Activated CD4-positive, alpha-beta memory T cell treated with anti-CD3 and anti-CD28 coated beads, Interleukin-2, amount 10 ng/mL, durations not matched to agents 7 days and 5 days (primary cell): ENCODE measurements around the gene TNS3. TPM values are rescaled to one million over a fixed set of nuclear protein-coding genes. Genes with fewer than 3 reads are reported as not detected.

Experiments
- CTCF ChIA-PET: fragments of 350-600 bp; sonication (Branson Sonifier 250); formaldehyde crosslinking; loops from one replicate; lab custom pipeline; 2021; ENCODE audit warnings: antibody characterized with exemption, inconsistent platforms; lab: Charles Lee
- POLR2A ChIA-PET: fragments of 350-600 bp; sonication (Branson Sonifier 250); formaldehyde crosslinking; loops from one replicate; lab custom pipeline; 2021; ENCODE audit warnings: antibody characterized with exemption; lab: Charles Lee
- DNase-seq: peaks from one replicate; pipeline ENCODE4 v3.0.0-alpha.2; 2020
- H3K27ac Mint-ChIP-seq: one replicate; pipeline ENCODE4 v1.8.0; 2021; ENCODE audit warnings: mild to moderate bottlenecking, mixed read lengths
- H3K27me3 Mint-ChIP-seq: one replicate; pipeline ENCODE4 v1.8.0; 2021; ENCODE audit warnings: mixed read lengths
- H3K36me3 Mint-ChIP-seq: one replicate; pipeline ENCODE4 v1.8.0; 2021; ENCODE audit warnings: low read depth, mixed read lengths
- H3K4me1 Mint-ChIP-seq: one replicate; pipeline ENCODE4 v1.8.0; 2021; ENCODE audit warnings: mixed read lengths
- H3K4me3 Mint-ChIP-seq: one replicate; pipeline ENCODE4 v1.8.0; 2021; ENCODE audit warnings: mild to moderate bottlenecking, mixed read lengths
- H3K9me3 Mint-ChIP-seq: one replicate; pipeline ENCODE4 v1.8.0; 2021; ENCODE audit warnings: mixed read lengths
- total RNA-seq, 2 experiments: library from RNA; stranded (reverse); gene quantifications; one replicate each; pipeline ENCODE4 v1.2.3, GENCODE V29; 2021

The TNS3 gene
- total RNA-seq, 2 experiments from 2014 or later = 0.15 to 0.18 TPM

DNA sequence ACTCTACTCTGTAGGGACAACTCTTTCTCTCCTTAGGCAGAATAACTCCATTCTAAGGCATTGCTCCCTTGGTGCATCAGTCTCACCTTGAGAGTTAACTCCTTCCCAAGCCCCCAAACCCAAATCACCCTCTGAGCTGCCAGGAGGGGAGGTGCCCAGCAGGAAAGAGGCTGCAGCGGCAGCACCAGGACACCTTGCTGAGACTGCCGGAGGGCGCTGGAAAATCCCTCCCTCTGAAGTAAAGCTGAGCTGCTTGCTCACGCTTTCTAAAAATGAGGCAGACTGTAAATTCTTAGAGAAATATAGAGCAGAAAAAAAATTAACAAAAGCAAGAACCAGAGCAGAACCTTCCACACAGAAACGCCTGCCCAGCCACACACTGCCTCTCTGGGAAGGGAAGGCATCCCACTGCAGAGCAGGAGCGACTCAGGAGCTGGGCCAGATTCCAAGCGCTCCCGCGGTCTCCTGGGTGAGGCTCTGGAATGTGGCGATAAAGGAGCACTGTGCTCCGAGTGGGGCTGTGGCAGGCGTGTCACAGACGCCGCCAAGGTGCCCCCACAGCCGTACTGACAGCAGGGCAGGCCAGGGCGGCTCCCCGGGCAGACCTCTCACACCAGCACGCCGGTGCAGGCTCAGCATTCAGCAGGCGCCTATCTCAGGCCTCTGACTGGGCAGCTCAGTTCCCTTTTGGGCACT is 202.1 kb downstream of the TNS3 start:
- no peak overlapping the region for H3K27ac Mint-ChIP-seq
- no peak for DNase-seq
- H3K36me3 Mint-ChIP-seq = no peaks in the 10 kb centered on the region
- H3K27me3 Mint-ChIP-seq = no peaks in the 10 kb centered on the region
- H3K4me3 Mint-ChIP-seq = no peak overlapping the region
- ChIA-PET POLR2A (no interaction called here), CTCF (no interaction called here)
- no peaks in the 10 kb centered on the region for H3K9me3 Mint-ChIP-seq
- no peaks in the 10 kb centered on the region for H3K4me1 Mint-ChIP-seq

DNA sequence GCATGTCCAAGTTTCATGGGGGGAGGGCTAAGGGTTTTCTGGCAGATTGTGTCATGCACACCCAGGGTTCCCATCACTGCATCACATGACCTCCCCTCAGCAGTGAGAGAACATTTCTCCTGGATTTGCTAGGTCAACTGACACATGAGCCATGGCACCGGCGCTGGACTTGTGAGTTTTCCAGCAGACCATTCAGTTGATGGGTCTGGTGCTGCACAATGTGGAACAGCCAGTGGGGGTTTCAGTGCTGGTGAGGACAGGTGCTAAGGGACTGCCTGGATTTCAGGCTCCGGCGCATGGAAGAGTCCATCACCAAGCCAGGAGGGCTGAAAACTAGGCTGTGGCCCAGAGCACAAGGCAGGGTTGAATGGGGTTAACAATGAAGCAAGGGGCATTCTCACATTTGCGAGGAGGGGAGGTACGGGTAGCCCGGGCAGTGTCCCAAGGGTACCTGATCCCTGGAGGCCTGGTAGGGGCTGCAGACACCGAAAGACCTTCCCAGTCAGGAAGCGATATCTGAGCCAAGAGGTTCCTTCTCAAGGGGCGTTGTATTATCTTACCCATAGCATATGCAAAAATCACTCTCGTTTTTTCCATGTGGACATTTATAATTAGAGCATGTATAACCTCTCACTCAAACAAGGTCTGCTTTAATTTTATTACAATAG is 203.0 kb downstream of the TNS3 start:
- ChIA-PET CTCF (no interaction called here), POLR2A (no interaction called here)
- Mint-ChIP-seq H3K4me1 (no peaks in the 10 kb centered on the region), H3K27ac (no peak overlapping the region), H3K36me3 (no peaks in the 10 kb centered on the region), H3K4me3 (no peak overlapping the region), H3K9me3 (no peaks in the 10 kb centered on the region), H3K27me3 (no peaks in the 10 kb centered on the region)
- no peak for DNase-seq

DNA sequence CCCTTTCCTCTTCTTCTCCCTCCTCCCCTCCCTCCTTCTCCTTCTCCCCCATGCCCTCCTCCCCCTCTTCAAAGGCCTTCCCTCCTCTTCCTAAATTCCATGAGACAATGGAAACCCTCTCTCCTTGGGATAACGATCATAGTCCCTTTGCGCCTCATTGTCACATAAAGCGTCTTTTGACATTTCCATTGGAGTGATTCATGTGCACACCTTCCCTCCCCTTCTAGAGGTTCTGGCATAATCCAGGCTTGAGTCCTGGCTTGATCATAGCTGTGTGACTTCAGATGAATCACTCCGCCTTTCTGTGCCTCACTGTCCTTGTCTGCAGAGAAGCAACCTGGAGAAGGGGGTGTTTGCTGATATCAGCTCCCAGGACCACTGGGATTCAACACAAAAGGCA is 204.2 kb downstream of the TNS3 start:
- CTCF ChIA-PET = no interaction called here
- Mint-ChIP-seq H3K27me3 (no peaks in the 10 kb centered on the region), H3K9me3 (no peaks in the 10 kb centered on the region), H3K4me3 (no peak overlapping the region), H3K27ac (no peak overlapping the region), H3K4me1 (no peaks in the 10 kb centered on the region), H3K36me3 (no peaks in the 10 kb centered on the region)
- POLR2A ChIA-PET = no interaction called here
- DNase-seq = no peak

DNA sequence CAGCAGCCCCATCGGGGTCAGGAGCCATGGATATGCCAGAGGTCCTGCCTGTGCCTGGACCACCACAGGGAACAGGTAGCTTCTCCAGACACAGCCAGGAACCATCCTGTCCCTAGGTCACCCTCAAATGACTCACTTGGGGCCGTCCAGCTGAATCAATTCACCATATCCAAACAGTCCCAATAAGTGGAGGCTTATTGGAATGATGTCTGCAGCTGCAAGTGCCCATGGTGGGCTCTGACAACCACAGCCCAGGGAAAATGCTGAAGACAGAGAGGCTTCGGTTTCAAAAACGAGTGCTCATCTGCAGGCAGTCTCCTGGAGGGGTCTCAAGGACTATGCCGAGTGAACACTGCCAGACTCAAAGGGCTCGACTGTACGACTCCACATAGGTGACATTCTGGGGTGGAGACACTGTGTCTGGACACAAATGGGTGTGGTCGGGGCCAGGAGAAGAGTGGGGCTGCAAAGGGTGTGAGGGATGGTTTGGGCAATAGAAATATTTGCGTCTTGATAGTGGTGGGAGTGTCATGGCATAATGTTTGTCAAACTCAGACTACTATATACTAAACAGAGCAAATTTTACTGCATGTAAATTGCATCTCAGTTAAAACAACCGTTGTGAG is 204.8 kb downstream of the TNS3 start:
- ChIA-PET POLR2A (no interaction called here), CTCF (no interaction called here)
- H3K4me1 Mint-ChIP-seq = no peaks in the 10 kb centered on the region
- no peaks in the 10 kb centered on the region for H3K27me3 Mint-ChIP-seq
- H3K4me3 Mint-ChIP-seq = no peak overlapping the region
- DNase-seq = no peak
- H3K36me3 Mint-ChIP-seq = no peaks in the 10 kb centered on the region
- no peak overlapping the region for H3K27ac Mint-ChIP-seq
- no peaks in the 10 kb centered on the region for H3K9me3 Mint-ChIP-seq

GRCh38 chr7:47375121-47375938 is 206.6 kb downstream of the TNS3 start:
- H3K4me3 Mint-ChIP-seq = no peak overlapping the region
- no peak overlapping the region for H3K27ac Mint-ChIP-seq
- no peaks in the 10 kb centered on the region for H3K4me1 Mint-ChIP-seq
- no peaks in the 10 kb centered on the region for H3K27me3 Mint-ChIP-seq
- DNase-seq = no peak
- POLR2A ChIA-PET = no interaction called here
- H3K36me3 Mint-ChIP-seq = no peaks in the 10 kb centered on the region
- CTCF ChIA-PET = no interaction called here
- no peaks in the 10 kb centered on the region for H3K9me3 Mint-ChIP-seq

DNA sequence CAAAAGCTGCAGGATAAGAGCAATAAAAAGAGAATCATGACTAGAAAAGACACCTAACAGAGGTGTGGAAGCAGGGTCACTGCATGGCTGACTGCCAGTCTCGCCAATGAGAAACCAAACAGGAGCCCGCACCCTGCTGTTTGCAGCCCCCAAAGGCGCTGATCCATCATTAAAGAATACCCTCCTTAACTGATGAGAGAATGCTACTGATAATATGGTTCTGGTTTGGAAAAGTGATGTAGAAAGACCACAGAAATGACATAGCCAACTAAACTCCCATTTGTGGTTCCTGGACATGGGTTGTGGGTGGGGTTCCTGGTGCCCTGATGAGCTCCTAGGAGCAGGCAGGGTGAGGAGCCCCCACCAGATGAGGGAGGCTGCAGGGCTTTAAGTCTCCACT is 207.4 kb downstream of the TNS3 start:
- H3K4me1 Mint-ChIP-seq = no peaks in the 10 kb centered on the region
- CTCF ChIA-PET = no interaction called here
- H3K4me3 Mint-ChIP-seq = no peak overlapping the region
- DNase-seq = no peak
- H3K27ac Mint-ChIP-seq = no peak overlapping the region
- H3K9me3 Mint-ChIP-seq = no peaks in the 10 kb centered on the region
- H3K36me3 Mint-ChIP-seq = no peaks in the 10 kb centered on the region
- no peaks in the 10 kb centered on the region for H3K27me3 Mint-ChIP-seq
- POLR2A ChIA-PET = no interaction called here

DNA sequence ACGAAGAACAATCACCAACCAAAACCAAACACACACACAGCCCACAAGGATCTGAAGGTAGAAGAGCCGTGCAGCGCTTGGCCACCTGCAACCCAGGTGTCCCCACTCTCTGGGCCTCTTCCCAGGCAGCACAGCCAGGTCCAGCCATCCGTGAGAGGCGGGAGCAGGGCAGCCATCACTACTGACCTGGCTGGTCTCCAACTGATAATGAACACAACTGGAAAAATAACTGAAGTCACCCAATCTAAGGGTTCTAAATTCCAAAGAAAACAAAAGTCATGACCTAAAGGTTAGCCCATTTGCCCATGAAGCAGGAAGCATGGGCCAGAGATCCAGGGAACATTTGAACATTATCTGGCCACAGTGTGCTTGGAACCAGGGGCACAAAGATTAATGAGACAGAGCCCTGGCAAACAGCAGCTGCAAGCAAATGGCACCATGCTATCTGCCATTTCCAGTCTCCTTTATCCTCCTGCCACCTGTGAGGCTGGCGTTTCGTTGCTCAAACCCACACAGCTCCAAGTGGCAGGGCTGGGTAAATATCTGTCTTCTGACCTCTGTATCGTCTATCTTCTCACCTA is 207.9 kb downstream of the TNS3 start:
- Mint-ChIP-seq H3K27ac (no peak overlapping the region), H3K4me1 (no peaks in the 10 kb centered on the region), H3K9me3 (peaks cover 3% of the 10 kb centered on the region), H3K4me3 (no peak overlapping the region), H3K27me3 (no peaks in the 10 kb centered on the region), H3K36me3 (no peaks in the 10 kb centered on the region)
- ChIA-PET CTCF (no interaction called here), POLR2A (no interaction called here)
- DNase-seq = no peak

- POLR2A ChIA-PET = no interaction called here
- H3K9me3 Mint-ChIP-seq = peaks cover 7% of the 10 kb centered on the region
- CTCF ChIA-PET = no interaction called here
- no peak overlapping the region for H3K4me3 Mint-ChIP-seq
- no peaks in the 10 kb centered on the region for H3K36me3 Mint-ChIP-seq
- H3K27ac Mint-ChIP-seq = no peak overlapping the region
- H3K4me1 Mint-ChIP-seq = no peaks in the 10 kb centered on the region
- no peak for DNase-seq
- no peaks in the 10 kb centered on the region for H3K27me3 Mint-ChIP-seq
Measured at GRCh38 chr7:47371733-47372368, 210.1 kb downstream of the TNS3 start.

DNA sequence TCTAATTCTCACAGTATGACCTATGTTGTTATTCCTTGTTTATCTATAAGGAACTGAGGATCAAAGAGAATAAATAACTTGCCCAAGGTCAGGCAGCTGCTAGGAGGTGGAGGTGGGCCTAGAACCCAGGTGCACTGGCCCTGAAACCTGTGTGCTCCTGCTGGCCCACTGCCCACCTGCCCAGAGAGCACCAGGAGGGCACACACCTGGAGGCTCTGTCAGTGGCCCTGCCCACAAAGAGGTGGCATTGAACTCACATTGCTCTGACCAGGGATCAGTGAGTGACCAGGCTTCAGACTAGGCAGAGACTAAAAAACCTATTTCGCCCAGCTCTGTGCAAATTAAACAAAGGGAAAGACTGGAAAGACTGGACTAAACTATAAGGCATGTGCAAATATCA is 210.6 kb downstream of the TNS3 start:
- ChIA-PET POLR2A (no interaction called here), CTCF (no interaction called here)
- Mint-ChIP-seq H3K4me3 (no peak overlapping the region), H3K4me1 (no peaks in the 10 kb centered on the region), H3K36me3 (no peaks in the 10 kb centered on the region), H3K27ac (no peak overlapping the region), H3K9me3 (peaks cover 7% of the 10 kb centered on the region), H3K27me3 (no peaks in the 10 kb centered on the region)
- no peak for DNase-seq

- Mint-ChIP-seq H3K9me3 (peaks cover 7% of the 10 kb centered on the region), H3K27me3 (no peaks in the 10 kb centered on the region), H3K27ac (no peak overlapping the region), H3K4me3 (no peak overlapping the region), H3K4me1 (no peaks in the 10 kb centered on the region), H3K36me3 (no peaks in the 10 kb centered on the region)
- DNase-seq = no peak
- ChIA-PET POLR2A (no interaction called here), CTCF (no interaction called here)
Measured at GRCh38 chr7:47370461-47371042, 211.4 kb downstream of the TNS3 start.

DNA sequence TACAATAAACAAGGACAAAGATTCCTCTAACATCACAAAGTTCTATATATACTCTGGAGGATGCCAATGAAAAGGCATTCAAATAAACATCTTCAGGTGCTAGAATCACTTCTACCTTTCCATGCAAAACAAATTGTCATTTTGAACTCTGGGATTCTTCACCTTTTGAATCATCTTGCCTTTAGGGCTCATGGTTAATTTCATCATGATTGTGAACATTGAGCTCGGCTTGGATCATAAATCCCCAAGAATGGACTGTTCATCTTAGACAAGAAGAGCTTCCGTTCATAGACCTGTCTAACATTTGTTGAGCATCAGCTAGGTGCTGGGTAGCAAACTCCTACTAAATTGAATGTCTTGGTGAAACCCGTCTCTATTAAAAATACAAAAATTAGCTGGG is 212.2 kb downstream of the TNS3 start:
- POLR2A ChIA-PET = no interaction called here
- H3K27me3 Mint-ChIP-seq = no peaks in the 10 kb centered on the region
- CTCF ChIA-PET = no interaction called here
- no peak overlapping the region for H3K4me3 Mint-ChIP-seq
- no peak for DNase-seq
- H3K4me1 Mint-ChIP-seq = no peaks in the 10 kb centered on the region
- H3K9me3 Mint-ChIP-seq = peaks cover 7% of the 10 kb centered on the region
- H3K27ac Mint-ChIP-seq = no peak overlapping the region
- no peaks in the 10 kb centered on the region for H3K36me3 Mint-ChIP-seq

DNA sequence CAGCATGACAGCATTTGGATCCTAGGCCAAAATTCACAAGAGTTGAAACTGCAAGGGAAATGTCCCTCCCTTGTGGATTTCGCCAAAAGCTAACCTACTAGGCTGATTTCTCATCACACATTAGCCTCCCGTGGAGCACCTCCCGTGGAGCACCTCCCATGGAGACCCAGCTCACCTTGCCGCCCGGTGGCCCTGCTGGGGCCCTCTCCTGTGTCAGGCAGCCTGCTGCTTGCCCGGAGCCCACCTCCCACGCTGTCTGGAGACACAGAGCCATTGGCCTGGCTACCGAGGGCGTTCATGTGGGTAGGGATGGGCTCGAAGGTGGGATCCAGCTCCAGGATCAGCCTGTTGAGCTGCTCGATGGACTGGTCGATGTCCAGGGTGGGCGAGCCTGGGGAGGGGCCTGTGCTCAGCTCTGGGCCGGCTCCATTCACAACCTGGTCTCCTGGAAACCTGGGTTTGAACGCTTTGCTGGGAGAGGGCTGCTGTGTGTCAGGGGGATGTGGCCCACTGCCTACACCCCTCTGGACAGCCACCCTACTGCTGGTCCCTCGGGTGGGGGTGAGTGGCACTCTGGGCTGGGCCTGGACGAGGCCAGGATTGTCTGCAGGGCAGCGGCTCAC is 213.6 kb downstream of the TNS3 start:
- ChIA-PET CTCF (no interaction called here), POLR2A (no interaction called here)
- DNase-seq = no peak
- Mint-ChIP-seq H3K9me3 (peaks cover 7% of the 10 kb centered on the region), H3K36me3 (no peaks in the 10 kb centered on the region), H3K27ac (no peak overlapping the region), H3K27me3 (no peaks in the 10 kb centered on the region), H3K4me1 (no peaks in the 10 kb centered on the region), H3K4me3 (no peak overlapping the region)
